Heart left ventricle (tissue), 16 donors: ENCODE measurements around the gene LRMDA. TPM values are rescaled to one million over a fixed set of nuclear protein-coding genes. Genes with fewer than 3 reads are reported as not detected.

ENCODE experiments used
- ATAC-seq, 4 donors: fragments of 200-7000 bp; cut with Tn5 transposase; one replicate each; pipeline ENCODE4 v1.9.1; 2020 to 2022; ENCODE audit warnings: moderate library complexity in 4 of 4, mild to moderate bottlenecking in 3 of 4, moderate number of reproducible peaks in 1 of 4
- DNase-seq, 5 donors: peaks; one replicate each; pipeline ENCODE4 v3.0.0-alpha.2; 2020
- H3K27ac ChIP-seq, 12 donors: fragments of 200-600 bp; sonication (generic) in 4 of 12; one replicate each; pipeline versions ENCODE4 v1.5.0 to v1.8.0; 2016 to 2022; ENCODE audit warnings: mild to moderate bottlenecking in 2 of 12
- H3K27me3 ChIP-seq, 9 donors: fragments of 200-600 bp; sonication (generic) in 2 of 9; one replicate each; pipeline versions ENCODE4 v1.5.1 to v1.8.0; 2016 to 2022; ENCODE audit warnings: mild to moderate bottlenecking in 3 of 9
- H3K36me3 ChIP-seq, 9 donors: fragments of 200-600 bp; sonication (generic) in 2 of 9; one replicate each; pipeline versions ENCODE4 v1.5.0 to v1.8.0; 2018 to 2022; ENCODE audit warnings: mild to moderate bottlenecking in 2 of 9
- H3K4me1 ChIP-seq, 12 donors: fragments of 200-600 bp; sonication (generic) in 4 of 12; one replicate each; pipeline versions ENCODE4 v1.5.0 to v1.8.0; 2016 to 2022; ENCODE audit warnings: mild to moderate bottlenecking in 3 of 12
- H3K4me3 ChIP-seq, 12 donors: fragments of 200-600 bp; sonication (generic) in 4 of 12; one replicate each; pipeline versions ENCODE4 v1.5.0 to v1.8.0; 2017 to 2022; ENCODE audit warnings: mild to moderate bottlenecking in 9 of 12, moderate library complexity in 4 of 12
- H3K9me3 ChIP-seq, 12 donors: fragments of 200-600 bp; sonication (generic) in 4 of 12; one replicate each; pipeline versions ENCODE4 v1.5.0 to v1.8.0; 2016 to 2022; ENCODE audit warnings: mild to moderate bottlenecking in 1 of 12
- CTCF ChIP-seq, 12 donors: fragments of 200-600 bp; sonication (generic) in 4 of 12; IDR thresholded peaks; one replicate each; pipeline versions ENCODE4 v1.5.0 to v1.8.0; 2018 to 2022; ENCODE audit warnings: antibody characterized with exemption in 12 of 12, mild to moderate bottlenecking in 5 of 12
- POLR2A ChIP-seq, 2 donors: fragments of 450-650 bp; IDR thresholded peaks; one replicate each; pipeline ENCODE4 v1.6.1; 2017; ENCODE audit warnings: antibody characterized with exemption in 2 of 2, mild to moderate bottlenecking in 2 of 2, moderate library complexity in 2 of 2
- WGBS, 4 donors: extraction: QIAGEN DNeasy Blood & Tissue Kit in 2 of 4; methylation state at CpG; one replicate each; pipeline versions ENCODE4 v1.1.5 to v1.1.7; 2013 to 2018; 5-methylcytosine and 5-hydroxymethylcytosine counted together
- intact Hi-C, 10 donors: fragments of 100-400 bp; cut with DNase I; formaldehyde crosslinking; loops; one replicate each; pipeline versions ENCODE4 v1.11.1 to v1.14.2; 2022
- polyA plus RNA-seq, 2 donors: library from polyadenylated mRNA; stranded (reverse); fragments of 200-250 nt; gene quantifications; one replicate each; pipeline ENCODE4 v1.2.3, GENCODE V29; 2013
- total RNA-seq, 9 donors: library from RNA; depleted of rRNA in 2 of 9; stranded (reverse); fragments of >200 nt in 2 of 9; fragmentation: NEBNext Ultra II Directional in 3 of 9; extraction: Animal tissue kit (Norgen Biotek cat#: 25700) in 3 of 9; gene quantifications; one replicate each; pipeline versions ENCODE4 v1.1.0 to v1.2.4, GENCODE V29; 2016 to 2023
- donor health status: ischemic (EF 13 %, LVEDD 7.1; RV severe dilation, severe dysfunction).
- donor health status: healthy with polysubstance abuse.
- donor health status: DM: no; HTN: yes; CAD: no.
- donor health status: DM: no; HTN: no; CAD: no.
- donor health status: ischemic (EF 25% LVEDD 6.9; RV normal size, moderate dysfunction).
- donor health status: ischemic (EF 25% LVEDD 5.7; RV mildly dilated, moderate dysfunction).
- donor health status: healthy.
- donor health status: DM: yes; HTN: yes; CAD: no.
- donor health status: ischemic (EF 35%, LVEDD 5.7; RV mildly dilated, moderate dysfunction).
- donor health status: nonischemic (EF 11% LVEDD 7.7; RV severe dilation, severe dysfunction).
- donor health status: DM: yes; HTN: yes; CAD: no.
- donor health status: PGD.
- donor health status: ischemic (EF 29% LVEDD 5.4; RV normal size, mild dysfunction).
- donor health status: nonischemic (EF 23%, LVEDD 6.1; RV moderate dilation, normal function).

LRMDA gene
- total and polyA plus RNA-seq, 11 donors: 2.4 to 34.4 (median 14.9) TPM

GRCh38 chr10:76347832-76348231 lies 916.4 kb downstream of the LRMDA start:
- 92 to 97% (median 95%) methylated on average over 2 of the region's 2 CpGs for WGBS, 4 donors
- TF ChIP-seq POLR2A (IDR thresholded peaks at IDR 0.05) (no peak), CTCF (IDR thresholded peaks at IDR 0.05) (no peak)
- Histone ChIP-seq H3K27me3 (no peaks in the 10 kb centered on the region), H3K27ac (no peak overlapping the region), H3K4me3 (no peak overlapping the region), H3K4me1 (no peaks in the 10 kb centered on the region), H3K9me3 (peaks cover 0 to 16% (median 0%) of the 10 kb centered on the region in 12 donors), H3K36me3 (no peaks in the 10 kb centered on the region)
- intact Hi-C loops: no loop called here
- DNase-seq (no peak), ATAC-seq (no peak)

DNA sequence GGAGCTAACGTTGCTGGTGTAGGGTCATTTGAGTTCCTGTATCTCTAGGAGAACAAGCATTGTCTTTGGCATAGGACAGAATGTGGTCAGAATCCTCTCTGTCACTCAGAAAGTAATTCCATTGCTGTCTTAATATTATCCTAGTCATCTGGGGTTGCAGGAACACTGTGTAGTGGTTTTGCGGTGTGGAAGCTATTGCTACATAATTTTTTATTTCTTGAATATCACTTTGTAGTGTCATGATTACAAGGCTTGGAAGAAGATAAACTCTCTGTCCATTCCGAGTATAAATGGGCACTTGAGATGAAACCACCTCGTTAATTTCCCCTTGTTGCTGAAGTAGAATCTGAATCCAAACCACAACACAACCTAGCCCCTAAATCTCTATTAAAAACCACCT lies 919.2 kb downstream of the LRMDA start:
- DNase-seq (no peak), ATAC-seq (no peak)
- Histone ChIP-seq H3K4me1 (no peaks in the 10 kb centered on the region), H3K9me3 (no peaks in the 10 kb centered on the region), H3K36me3 (no peaks in the 10 kb centered on the region), H3K4me3 (no peak overlapping the region), H3K27ac (no peak overlapping the region), H3K27me3 (no peaks in the 10 kb centered on the region)
- intact Hi-C loops: no loop called here
- TF ChIP-seq POLR2A (IDR thresholded peaks at IDR 0.05) (no peak), CTCF (IDR thresholded peaks at IDR 0.05) (no peak)
- WGBS, 4 donors: 77 to 87% (median 82%) methylated on average over 4 of the region's 4 CpGs

DNA sequence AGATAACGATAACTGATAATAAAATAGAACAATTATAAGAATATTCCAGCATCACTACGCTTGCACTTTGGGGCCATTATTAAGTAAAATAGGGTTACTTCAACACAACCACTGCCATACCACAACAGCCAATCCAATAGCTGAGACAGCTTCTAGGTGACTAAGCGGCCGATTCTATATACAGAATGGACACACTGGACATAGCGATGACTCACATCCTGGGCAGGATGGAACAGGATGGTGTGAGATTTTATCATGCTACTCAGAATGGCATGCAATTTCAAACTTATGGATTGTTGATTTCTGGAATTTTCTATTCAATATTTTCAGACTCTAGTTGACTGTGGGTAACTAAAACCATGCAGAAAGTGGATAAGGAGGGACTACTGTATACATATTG lies 920.9 kb downstream of the LRMDA start:
- H3K4me3 ChIP-seq: no peak overlapping the region
- intact Hi-C loops: no loop called here
- H3K9me3 ChIP-seq: no peaks in the 10 kb centered on the region
- 91 to 96% (median 94%) methylated on average over 5 of the region's 5 CpGs for WGBS, 4 donors
- H3K4me1 ChIP-seq: no peaks in the 10 kb centered on the region
- H3K27ac ChIP-seq: peak overlapping the region in 1 of 12 donors; percentile 46
- DNase-seq (no peak), ATAC-seq (no peak)
- H3K36me3 ChIP-seq: no peaks in the 10 kb centered on the region
- no peaks in the 10 kb centered on the region for H3K27me3 ChIP-seq
- TF ChIP-seq CTCF (IDR thresholded peaks at IDR 0.05) (no peak), POLR2A (IDR thresholded peaks at IDR 0.05) (no peak)

- TF ChIP-seq POLR2A (IDR thresholded peaks at IDR 0.05): no peak
- TF ChIP-seq CTCF (IDR thresholded peaks at IDR 0.05): no peak
- Histone ChIP-seq H3K36me3 (no peaks in the 10 kb centered on the region), H3K9me3 (no peaks in the 10 kb centered on the region), H3K4me3 (no peak overlapping the region), H3K4me1 (no peaks in the 10 kb centered on the region), H3K27ac (peak overlapping the region in 1 of 12 donors; percentile 46), H3K27me3 (no peaks in the 10 kb centered on the region)
- 70 to 87% (median 76%) methylated on average over 6 of the region's 6 CpGs for WGBS, 4 donors
- no peak for DNase-seq
- no peak for ATAC-seq
- intact Hi-C loops: no loop called here
Observed at GRCh38 chr10:76353237-76353851, 921.9 kb downstream of the LRMDA start.
